OCI-LY3 (cell line): Measurements from ENCODE around the gene PRKAR1B.

Experiments used
- CTCF ChIP-seq: fragments of 200-600, 300-600 bp; sonication (generic); IDR thresholded peaks from 2 replicates; pipeline ENCODE4 v1.5.1; 2014; ENCODE audit warnings: antibody characterized with exemption, low read length, low read depth
- EZH2phosphoT487 ChIP-seq: fragments of 200-600 bp; shearing (Covaris generic); IDR thresholded peaks from 2 replicates; pipeline ENCODE4 v1.6.1; 2018; ENCODE audit warnings: antibody characterized with exemption, mixed run types, low read depth

GRCh38 chr7:511476-512145, 215.5 kb downstream of the PRKAR1B start:
- no peak for TF ChIP-seq CTCF
- TF ChIP-seq EZH2phosphoT487, result no peak
